KMS-11 (cell line): Measurements from ENCODE around the gene SMARCAL1.

ENCODE experiments used
- H2AFZ ChIP-seq: fragments of 200-600 bp; sonication (generic); 2 replicates; pipeline ENCODE4 v1.6.1; 2016; ENCODE audit warnings: antibody characterized with exemption, mixed run types, low read depth
- H3K27ac ChIP-seq: fragments of 200-600 bp; sonication (generic); 2 replicates; pipeline ENCODE4 v1.6.1; 2016; ENCODE audit warnings: mild to moderate bottlenecking, mixed run types
- H3K27me3 ChIP-seq: fragments of 200-600 bp; sonication (generic); 2 replicates; pipeline ENCODE4 v1.6.1; 2017; ENCODE audit warnings: mild to moderate bottlenecking, low read depth, mixed run types, moderate library complexity; ENCODE audit not compliant: insufficient read depth
- H3K36me3 ChIP-seq: fragments of 200-600 bp; sonication (generic); 2 replicates; pipeline ENCODE4 v1.6.1; 2017; ENCODE audit warnings: mild to moderate bottlenecking, mixed run types; ENCODE audit not compliant: insufficient read depth
- H3K4me1 ChIP-seq: fragments of 200-600 bp; sonication (generic); 2 replicates; pipeline ENCODE4 v1.6.1; 2016; ENCODE audit warnings: mild to moderate bottlenecking, low read depth, mixed run types; ENCODE audit not compliant: poor library complexity, severe bottlenecking
- H3K4me2 ChIP-seq: fragments of 200-600 bp; sonication (generic); 2 replicates; pipeline ENCODE4 v1.7.0; 2016; ENCODE audit warnings: mild to moderate bottlenecking, mixed run types
- H3K4me3 ChIP-seq: fragments of 200-600 bp; sonication (generic); IDR thresholded peaks from 2 replicates; pipeline ENCODE4 v1.6.1; 2017; ENCODE audit warnings: low read depth, low read length, mixed read lengths; ENCODE audit not compliant: insufficient read depth
- H3K79me2 ChIP-seq: fragments of 200-600 bp; sonication (generic); 2 replicates; pipeline ENCODE4 v1.6.1; 2016; ENCODE audit warnings: low read depth, mixed run types; ENCODE audit not compliant: insufficient read depth
- H3K9ac ChIP-seq: fragments of 200-600 bp; sonication (generic); 2 replicates; pipeline ENCODE4 v1.6.1; 2016; ENCODE audit warnings: mild to moderate bottlenecking, mixed run types
- H4K20me1 ChIP-seq: fragments of 200-600 bp; sonication (generic); 2 replicates; pipeline ENCODE4 v1.6.1; 2016; ENCODE audit warnings: mild to moderate bottlenecking, mixed run types; ENCODE audit not compliant: insufficient read depth
- CTCF ChIP-seq: fragments of 200-600 bp; sonication (generic); conservative IDR thresholded peaks from 2 replicates; pipeline ENCODE4 v1.6.1; 2017; ENCODE audit warnings: low read depth, mild to moderate bottlenecking, antibody characterized with exemption, low read length, moderate library complexity, mixed read lengths

The SMARCAL1 gene

GRCh38 chr2:216500572-216500971 lies 88.3 kb downstream of the SMARCAL1 start:
- Histone ChIP-seq H4K20me1 (no peaks in the 10 kb centered on the region; the same call in 1 of the 2 replicates), H3K27me3 (no peaks in the 10 kb centered on the region), H3K27ac (no peak overlapping the region), H3K4me3 (no peak overlapping the region), H3K36me3 (peaks cover 22% of the 10 kb centered on the region; the same call in 1 of the 2 replicates), H3K9ac (no peak overlapping the region), H3K4me1 (peaks cover 29% of the 10 kb centered on the region), H3K4me2 (peak overlapping the region; percentile 97), H2AFZ (no peak overlapping the region), H3K79me2 (peaks cover 28% of the 10 kb centered on the region)
- TF ChIP-seq CTCF = no peak

GRCh38 chr2:216501854-216502253 lies 89.6 kb downstream of the SMARCAL1 start:
- H3K4me3 ChIP-seq = no peak overlapping the region
- no peaks in the 10 kb centered on the region for H3K27me3 ChIP-seq
- no peak overlapping the region for H2AFZ ChIP-seq
- H3K79me2 ChIP-seq = peaks cover 28% of the 10 kb centered on the region
- peaks cover 21% of the 10 kb centered on the region for H3K4me1 ChIP-seq
- H4K20me1 ChIP-seq = no peaks in the 10 kb centered on the region; the same call in 1 of the 2 replicates
- H3K9ac ChIP-seq = no peak overlapping the region
- H3K27ac ChIP-seq = no peak overlapping the region
- TF ChIP-seq CTCF = no peak
- peaks cover 22% of the 10 kb centered on the region; the same call in 1 of the 2 replicates for H3K36me3 ChIP-seq
- no peak overlapping the region for H3K4me2 ChIP-seq

GRCh38 chr2:216502381-216503158 lies 90.3 kb downstream of the SMARCAL1 start:
- Histone ChIP-seq H3K79me2 (peaks cover 28% of the 10 kb centered on the region), H3K4me3 (no peak overlapping the region), H3K9ac (no peak overlapping the region), H3K4me2 (no peak overlapping the region), H3K4me1 (peaks cover 14% of the 10 kb centered on the region), H3K27ac (no peak overlapping the region), H4K20me1 (no peaks in the 10 kb centered on the region; the same call in 1 of the 2 replicates), H2AFZ (no peak overlapping the region), H3K27me3 (no peaks in the 10 kb centered on the region), H3K36me3 (peaks cover 22% of the 10 kb centered on the region; the same call in 1 of the 2 replicates)
- no peak for TF ChIP-seq CTCF

- Histone ChIP-seq H2AFZ (no peak overlapping the region), H3K4me1 (peaks cover 13% of the 10 kb centered on the region), H4K20me1 (no peaks in the 10 kb centered on the region; the same call in 1 of the 2 replicates), H3K4me3 (no peak overlapping the region), H3K4me2 (no peak overlapping the region), H3K9ac (no peak overlapping the region), H3K36me3 (peaks cover 22% of the 10 kb centered on the region; the same call in 1 of the 2 replicates), H3K27me3 (no peaks in the 10 kb centered on the region), H3K79me2 (peaks cover 28% of the 10 kb centered on the region), H3K27ac (no peak overlapping the region)
- no peak for TF ChIP-seq CTCF
Observed at GRCh38 chr2:216503159-216503629, 90.9 kb downstream of the SMARCAL1 start.
